ENCODE measurements around the gene TLR9. TPM values are rescaled to one million over a fixed set of nuclear protein-coding genes. Genes with fewer than 3 reads are reported as not detected.

Gene TLR9
- total RNA-seq, 1 donor from 2014 or later = not detected

GRCh38 chr3:52218937-52219650, 6.4 kb downstream of the TLR9 start:
- no peak for DNase-seq (ENCODE audit: low read depth)
- no peak for TF ChIP-seq CTCF (conservative IDR thresholded peaks at IDR 0.05; ENCODE audit: low read depth, low read length)
- H3K4me3 ChIP-seq (ENCODE audit: low read depth, low read length) = no peak overlapping the region

DNA sequence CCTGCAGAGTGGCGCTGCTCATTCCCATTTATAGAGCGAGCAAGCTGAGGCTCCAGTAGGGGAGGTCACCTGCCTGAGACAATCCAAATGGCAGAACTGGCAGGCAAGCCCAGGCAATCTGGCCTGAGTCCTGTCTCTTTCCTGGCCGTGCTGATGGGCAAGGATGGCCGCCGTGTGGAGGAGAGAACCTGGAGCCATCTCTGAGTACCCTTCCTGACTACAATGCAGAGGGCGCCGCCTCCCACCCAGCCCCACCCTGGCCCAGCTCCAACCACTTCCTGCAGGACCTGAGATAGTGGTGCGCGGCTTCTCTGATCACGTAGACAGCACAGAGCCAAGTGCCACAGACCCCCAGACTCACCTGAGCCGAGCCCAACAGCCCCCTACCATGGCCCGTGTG, 7.0 kb downstream of the TLR9 start:
- no peak for TF ChIP-seq CTCF (conservative IDR thresholded peaks at IDR 0.05; ENCODE audit: low read depth, low read length)
- H3K4me3 ChIP-seq (ENCODE audit: low read depth, low read length) = no peak overlapping the region
- DNase-seq (ENCODE audit: low read depth) = no peak

DNA sequence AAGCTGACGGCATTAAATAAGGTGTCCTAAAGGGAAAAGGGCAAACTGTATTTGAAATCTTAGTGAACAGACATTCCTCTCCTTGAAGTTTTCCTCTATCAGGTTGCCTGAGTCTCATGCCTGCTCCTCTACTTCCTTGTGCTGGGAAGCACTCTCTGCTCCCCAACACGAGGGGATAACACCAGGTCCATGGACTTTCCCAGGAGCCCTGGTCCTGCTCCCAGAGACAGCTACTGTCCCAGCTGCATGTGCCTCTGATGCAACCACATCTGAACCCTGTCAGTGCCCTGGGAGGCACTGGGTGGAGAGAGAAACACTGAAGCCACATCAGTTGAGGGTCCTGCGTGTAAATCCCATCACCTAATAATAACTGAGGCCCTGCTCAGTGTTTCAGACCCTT, 7.4 kb downstream of the TLR9 start:
- no peak overlapping the region for H3K4me3 ChIP-seq (ENCODE audit: low read depth, low read length)
- TF ChIP-seq CTCF (conservative IDR thresholded peaks at IDR 0.05; ENCODE audit: low read depth, low read length) = no peak
- no peak for DNase-seq (ENCODE audit: low read depth)

DNA sequence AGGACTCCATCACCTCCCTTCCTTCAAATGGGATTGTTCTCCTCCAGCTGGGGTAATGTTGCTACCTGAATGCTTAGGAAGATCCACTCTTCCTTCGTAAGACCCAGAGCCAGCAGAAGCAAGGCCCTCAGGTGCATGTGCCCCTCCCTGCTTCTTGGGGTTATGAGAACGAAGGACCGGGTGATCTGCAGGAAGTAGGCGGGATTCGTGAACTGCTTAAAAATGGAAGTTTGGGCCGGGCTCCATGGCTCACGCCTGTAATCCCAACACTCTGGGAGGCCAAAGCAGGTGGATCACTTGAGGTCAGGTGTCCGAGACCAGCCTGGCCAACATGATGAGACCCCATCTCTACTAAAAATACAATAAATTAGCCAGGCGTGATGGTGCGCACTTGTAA, 8.0 kb downstream of the TLR9 start:
- TF ChIP-seq CTCF (conservative IDR thresholded peaks at IDR 0.05; ENCODE audit: low read depth, low read length) = no peak
- no peak for DNase-seq (ENCODE audit: low read depth)
- no peak overlapping the region for H3K4me3 ChIP-seq (ENCODE audit: low read depth, low read length)

- H3K4me3 ChIP-seq (ENCODE audit: low read depth, low read length) = no peak overlapping the region
- peak; percentile 46 for DNase-seq (ENCODE audit: low read depth)
- peak; percentile 7 for TF ChIP-seq CTCF (conservative IDR thresholded peaks at IDR 0.05; ENCODE audit: low read depth, low read length)
Measured at GRCh38 chr3:52216585-52217408, 8.6 kb downstream of the TLR9 start.

DNA sequence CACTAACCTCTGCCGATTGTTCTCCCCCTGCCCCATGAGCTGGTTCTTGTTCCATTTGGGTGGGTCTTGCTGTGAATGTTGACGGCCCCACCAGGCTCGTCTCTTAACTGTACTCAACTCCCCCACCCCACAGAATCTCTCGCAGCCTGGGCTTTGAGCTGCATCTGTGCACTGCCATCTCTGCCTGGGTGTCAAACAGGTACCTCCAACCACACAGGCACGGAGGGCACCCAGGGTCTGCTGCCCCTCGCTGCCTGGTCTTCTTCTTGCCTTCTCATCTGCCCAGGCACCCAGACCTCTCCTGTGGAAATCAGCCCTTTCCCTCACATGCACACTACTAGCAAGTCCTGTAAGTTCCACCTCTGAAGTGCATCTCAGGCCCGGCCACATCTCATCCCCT, 10.1 kb downstream of the TLR9 start:
- DNase-seq (ENCODE audit: low read depth) = no peak
- TF ChIP-seq CTCF (conservative IDR thresholded peaks at IDR 0.05; ENCODE audit: low read depth, low read length) = no peak
- H3K4me3 ChIP-seq (ENCODE audit: low read depth, low read length) = no peak overlapping the region
